ENCODE data around the gene FTO. TPM values are rescaled to one million over a fixed set of nuclear protein-coding genes. Genes with fewer than 3 reads are reported as not detected.

Gene FTO
- total RNA-seq, 1 donor from 2014 or later: 110 TPM

GRCh38 chr16:54194334-54194743 lies 490.4 kb downstream of the FTO start:
- no peaks in the 10 kb centered on the region for H3K36me3 ChIP-seq
- TF ChIP-seq EZH2 (IDR thresholded peaks at IDR 0.05) (no peak), EZH2phosphoT487 (IDR thresholded peaks at IDR 0.05) (no peak), CTCF (IDR thresholded peaks at IDR 0.05) (no peak)
- peak overlapping the region; percentile 50 for H3K4me2 ChIP-seq
- H3K79me2 ChIP-seq (ENCODE audit: low read depth): no peaks in the 10 kb centered on the region
- no peak overlapping the region for H3K27ac ChIP-seq
- H3K4me3 ChIP-seq: no peak overlapping the region
- Mint-ChIP-seq H3K27ac (peak overlapping the region; percentile 75), H3K9me3 (no peaks in the 10 kb centered on the region), H3K4me1 (peaks cover 16% of the 10 kb centered on the region), H3K27me3 (ENCODE audit: insufficient read depth, low read depth) (peaks cover 14% of the 10 kb centered on the region), H3K4me3 (no peak overlapping the region), H3K36me3 (no peaks in the 10 kb centered on the region)
- peaks cover 10% of the 10 kb centered on the region for H3K4me1 ChIP-seq
- no peaks in the 10 kb centered on the region for H3K27me3 ChIP-seq
- H3F3A ChIP-seq (ENCODE audit: low read depth): peaks cover 12% of the 10 kb centered on the region
- DNase-seq (ENCODE audit: low spot score): peak; percentile 55
- H3K9me3 ChIP-seq (ENCODE audit: low read depth): no peaks in the 10 kb centered on the region
- no peak overlapping the region for H3K9ac ChIP-seq
- H2AFZ ChIP-seq (replicated peaks): peak overlapping the region; percentile 78
- no peaks in the 10 kb centered on the region for H4K20me1 ChIP-seq (ENCODE audit: low read depth)

GRCh38 chr16:54197758-54198157 lies 493.8 kb downstream of the FTO start:
- Histone ChIP-seq H3K27ac (no peak overlapping the region), H3F3A (ENCODE audit: low read depth) (peaks cover 12% of the 10 kb centered on the region), H3K9ac (no peak overlapping the region), H3K79me2 (ENCODE audit: low read depth) (no peaks in the 10 kb centered on the region), H3K9me3 (ENCODE audit: low read depth) (no peaks in the 10 kb centered on the region), H3K27me3 (no peaks in the 10 kb centered on the region), H2AFZ (replicated peaks) (no peak overlapping the region), H3K4me3 (no peak overlapping the region), H3K36me3 (no peaks in the 10 kb centered on the region), H4K20me1 (ENCODE audit: low read depth) (no peaks in the 10 kb centered on the region), H3K4me1 (peaks cover 10% of the 10 kb centered on the region), H3K4me2 (no peak overlapping the region)
- no peak overlapping the region for H3K27ac Mint-ChIP-seq
- DNase-seq (ENCODE audit: low spot score): no peak
- no peak overlapping the region for H3K4me3 Mint-ChIP-seq
- peaks cover 9% of the 10 kb centered on the region for H3K27me3 Mint-ChIP-seq (ENCODE audit: insufficient read depth, low read depth)
- H3K4me1 Mint-ChIP-seq: peaks cover 25% of the 10 kb centered on the region
- H3K9me3 Mint-ChIP-seq: no peaks in the 10 kb centered on the region
- TF ChIP-seq CTCF (IDR thresholded peaks at IDR 0.05): no peak
- no peak for TF ChIP-seq EZH2phosphoT487 (IDR thresholded peaks at IDR 0.05)
- no peak for TF ChIP-seq EZH2 (IDR thresholded peaks at IDR 0.05)
- H3K36me3 Mint-ChIP-seq: no peaks in the 10 kb centered on the region

GRCh38 chr16:54199487-54200160 lies 495.7 kb downstream of the FTO start:
- no peak overlapping the region for H2AFZ ChIP-seq (replicated peaks)
- H3F3A ChIP-seq (ENCODE audit: low read depth): peaks cover 3% of the 10 kb centered on the region
- Mint-ChIP-seq H3K27ac (no peak overlapping the region), H3K4me3 (no peak overlapping the region), H3K4me1 (peaks cover 24% of the 10 kb centered on the region), H3K27me3 (ENCODE audit: insufficient read depth, low read depth) (peaks cover 8% of the 10 kb centered on the region), H3K9me3 (no peaks in the 10 kb centered on the region), H3K36me3 (no peaks in the 10 kb centered on the region)
- H3K27ac ChIP-seq: no peak overlapping the region
- no peak for TF ChIP-seq EZH2phosphoT487 (IDR thresholded peaks at IDR 0.05)
- TF ChIP-seq EZH2 (IDR thresholded peaks at IDR 0.05): no peak
- no peak for TF ChIP-seq CTCF (IDR thresholded peaks at IDR 0.05)
- no peaks in the 10 kb centered on the region for H3K9me3 ChIP-seq (ENCODE audit: low read depth)
- H3K36me3 ChIP-seq: no peaks in the 10 kb centered on the region
- H3K9ac ChIP-seq: no peak overlapping the region
- no peaks in the 10 kb centered on the region for H3K79me2 ChIP-seq (ENCODE audit: low read depth)
- no peak overlapping the region for H3K4me2 ChIP-seq
- no peaks in the 10 kb centered on the region for H3K27me3 ChIP-seq
- peaks cover 2% of the 10 kb centered on the region for H3K4me1 ChIP-seq
- H4K20me1 ChIP-seq (ENCODE audit: low read depth): no peaks in the 10 kb centered on the region
- DNase-seq (ENCODE audit: low spot score): no peak
- no peak overlapping the region for H3K4me3 ChIP-seq
